ENCODE data around the gene KDM4B.

- TF ChIP-seq POLR2AphosphoS5 (IDR thresholded peaks at IDR 0.05; ENCODE audit: low read depth) (no peak), CTCF (IDR thresholded peaks at IDR 0.05; ENCODE audit: insufficient read depth, low read length) (no peak), REST (IDR thresholded peaks at IDR 0.05; ENCODE audit: insufficient replicate concordance, low read depth) (no peak), SPI1 (IDR thresholded peaks at IDR 0.05; ENCODE audit: borderline replicate concordance, low read depth) (no peak)
Measured at GRCh38 chr19:5193192-5193591, 224.3 kb downstream of the KDM4B start.
